ENCODE measurements around the gene DLG1. TPM values are rescaled to one million over a fixed set of nuclear protein-coding genes. Genes with fewer than 3 reads are reported as not detected.

DLG1 gene
- total and polyA plus RNA-seq, 2 experiments from 2014 or later: 27.6 to 98.0 TPM

GRCh38 chr3:197201791-197202452, 96.5 kb downstream of the DLG1 start:
- no peak overlapping the region for H3K4me3 Mint-ChIP-seq
- H3K27me3 Mint-ChIP-seq (ENCODE audit: insufficient read depth, low read depth, poor library complexity): peaks cover 2% of the 10 kb centered on the region
- no peak overlapping the region for H2AFZ ChIP-seq
- no peaks in the 10 kb centered on the region for H3K9me2 ChIP-seq (ENCODE audit: insufficient read depth)
- no peaks in the 10 kb centered on the region for H3K9me3 Mint-ChIP-seq
- no peaks in the 10 kb centered on the region for H3K36me3 ChIP-seq (ENCODE audit: insufficient read depth)
- H3F3A ChIP-seq (replicated peaks; ENCODE audit: low read depth): 0 out of 2 replicates have a peak, but pooled peaks cover 2% of the 10 kb centered on the region
- no peak for TF ChIP-seq CTCF (conservative IDR thresholded peaks at IDR 0.05; ENCODE audit: low read depth in 2 of 2)
- no peak for TF ChIP-seq REST (IDR thresholded peaks at IDR 0.05; ENCODE audit: unreplicated experiment)
- TF ChIP-seq STAT1 (IDR thresholded peaks at IDR 0.05; ENCODE audit: unreplicated experiment): no peak
- no peak for TF ChIP-seq EZH2phosphoT487 (IDR thresholded peaks at IDR 0.05; ENCODE audit: unreplicated experiment)
- no peak for TF ChIP-seq ZNF114 (CRISPR knock-in tag; IDR thresholded peaks at IDR 0.05)
- no peak for TF ChIP-seq CREB1 (CRISPR knock-in tag; IDR thresholded peaks at IDR 0.05; ENCODE audit: low read depth)
- TF ChIP-seq EZH2 (IDR thresholded peaks at IDR 0.05; ENCODE audit: low read depth, unreplicated experiment): no peak
- no peak for TF ChIP-seq ZNF331 (CRISPR knock-in tag; IDR thresholded peaks at IDR 0.05; ENCODE audit: low read depth)
- no peak for TF ChIP-seq POLR2AphosphoS5 (IDR thresholded peaks at IDR 0.05; ENCODE audit: low read depth)
- no peak for TF ChIP-seq NANOG (IDR thresholded peaks at IDR 0.05; ENCODE audit: borderline replicate concordance)
- no peak for TF ChIP-seq JUNB (IDR thresholded peaks at IDR 0.05; ENCODE audit: unreplicated experiment)
- TF ChIP-seq ZNF462 (CRISPR knock-in tag; IDR thresholded peaks at IDR 0.05): no peak
- no peak for TF ChIP-seq ETS1 (IDR thresholded peaks at IDR 0.05)
- peaks cover 95% of the 10 kb centered on the region for H3K79me2 ChIP-seq (replicated peaks; ENCODE audit: insufficient read depth)
- H4K20me1 ChIP-seq (replicated peaks; ENCODE audit: insufficient read depth): peaks cover 30% of the 10 kb centered on the region
- ATAC-seq: no peak
- no peaks in the 10 kb centered on the region for H3K36me3 Mint-ChIP-seq (ENCODE audit: low read depth)
- H3K27ac Mint-ChIP-seq: no peak overlapping the region
- no peak for DNase-seq (ENCODE audit: low spot score)
- H3K4me2 ChIP-seq: no peak overlapping the region
- H3K27me3 ChIP-seq (ENCODE audit: insufficient read depth): no peaks in the 10 kb centered on the region
- no peak overlapping the region for H3K27ac ChIP-seq (ENCODE audit: low read depth)
- no peak overlapping the region for H3K4me3 ChIP-seq
- H3K4me1 ChIP-seq (ENCODE audit: insufficient read depth): peaks cover 44% of the 10 kb centered on the region
- H3K4me1 Mint-ChIP-seq: peaks cover 57% of the 10 kb centered on the region
